Hepatocyte (in vitro differentiated cells): ENCODE results near the gene HIPK4. TPM values are rescaled to one million over a fixed set of nuclear protein-coding genes. Genes with fewer than 3 reads are reported as not detected.

Experiments used
- DNase-seq: peaks from one replicate; pipeline ENCODE4 v3.0.0-alpha.2; 2016; ENCODE audit warnings: low spot score
- H2AFZ ChIP-seq: fragments of 200-600 bp; sonication (generic); 2 replicates; pipeline ENCODE4 v1.6.0; 2016; ENCODE audit warnings: antibody characterized with exemption, mild to moderate bottlenecking
- H3K27ac ChIP-seq: fragments of 200-600 bp; sonication (generic); 2 replicates; pipeline ENCODE4 v1.5.1; 2016; ENCODE audit warnings: mild to moderate bottlenecking
- H3K27me3 ChIP-seq: fragments of 200-600 bp; sonication (generic); 2 replicates; pipeline ENCODE4 v1.6.1; 2016
- H3K36me3 ChIP-seq: fragments of 200-600 bp; sonication (generic); replicated peaks from 2 replicates; pipeline ENCODE4 v1.5.1; 2016; ENCODE audit warnings: low read depth; ENCODE audit not compliant: insufficient read depth
- H3K4me1 ChIP-seq: fragments of 200-600 bp; sonication (generic); 2 replicates; pipeline ENCODE4 v1.5.1; 2016; ENCODE audit warnings: mild to moderate bottlenecking, moderate library complexity; ENCODE audit not compliant: insufficient read depth
- H3K4me2 ChIP-seq: fragments of 200-600 bp; sonication (generic); 2 replicates; pipeline ENCODE4 v1.6.0; 2016
- H3K4me3 ChIP-seq: fragments of 200-600 bp; sonication (generic); 2 replicates; pipeline ENCODE4 v1.5.1; 2016; ENCODE audit warnings: mild to moderate bottlenecking
- H3K79me2 ChIP-seq: fragments of 200-600 bp; sonication (generic); 2 replicates; pipeline ENCODE4 v1.6.0; 2017; ENCODE audit warnings: mild to moderate bottlenecking
- H3K9me2 ChIP-seq: fragments of 200-600 bp; sonication (generic); replicated peaks from 2 replicates; pipeline ENCODE4 v1.6.0; 2017; ENCODE audit warnings: mild to moderate bottlenecking; ENCODE audit not compliant: insufficient read depth
- H3K9me3 ChIP-seq: fragments of 200-600 bp; sonication (generic); 2 replicates; pipeline ENCODE4 v1.5.1; 2016; ENCODE audit warnings: low read depth, mild to moderate bottlenecking
- H4K20me1 ChIP-seq: fragments of 200-600 bp; sonication (generic); 2 replicates; pipeline ENCODE4 v1.6.0; 2016; ENCODE audit warnings: mild to moderate bottlenecking; ENCODE audit not compliant: insufficient read depth, poor library complexity, severe bottlenecking
- EZH2 ChIP-seq: fragments of 200-600 bp; sonication (generic); IDR thresholded peaks from 2 replicates; pipeline ENCODE4 v1.6.1; 2016; ENCODE audit warnings: antibody characterized with exemption, mild to moderate bottlenecking, borderline replicate concordance
- EZH2phosphoT487 ChIP-seq: fragments of 200-600 bp; sonication (generic); IDR thresholded peaks from one replicate; pipeline ENCODE4 v1.6.1; 2018; ENCODE audit warnings: antibody characterized with exemption, mild to moderate bottlenecking, low read depth, moderate library complexity; ENCODE audit not compliant: unreplicated experiment, severe bottlenecking
- WGBS: methylation state at CpG from one replicate; pipeline ENCODE4 v1.1.6; 2016; ENCODE audit warnings: low lambda C conversion rate; ENCODE audit errors: missing lambda C conversion rate; 5-methylcytosine and 5-hydroxymethylcytosine counted together
- polyA plus RNA-seq: library from polyadenylated mRNA; unstranded; fragments of >200 nt; fragmentation: Nextera tagmentation; extraction: Ambion mirVana; gene quantifications from 2 replicates; pipeline ENCODE4 v1.2.1, GENCODE V29; 2016
- total RNA-seq: library from RNA; depleted of rRNA; stranded (reverse); fragments of >200 nt; gene quantifications from 2 replicates; pipeline ENCODE4 v1.2.3, GENCODE V29; 2014
- TF ChIP-seq, protein P1 (sequence below): fragments of 200-600 bp; sonication (generic); IDR thresholded peaks from 2 replicates; pipeline ENCODE4 v1.5.1; 2016; ENCODE audit warnings: antibody characterized with exemption, mild to moderate bottlenecking; ENCODE audit not compliant: poor library complexity

HIPK4 gene
- total and polyA plus RNA-seq, 2 experiments from 2014 or later: 0.07 to 0.13 TPM

- Histone ChIP-seq H3K36me3 (no peaks in the 10 kb centered on the region), H3K27me3 (no peaks in the 10 kb centered on the region), H3K4me2 (peak overlapping the region; percentile 90), H3K27ac (peak overlapping the region; percentile 75), H3K9me2 (no peaks in the 10 kb centered on the region), H2AFZ (peak overlapping the region; percentile 71), H3K4me3 (peak overlapping the region; percentile 29), H3K4me1 (peaks cover 13% of the 10 kb centered on the region), H4K20me1 (no peaks in the 10 kb centered on the region), H3K9me3 (no peaks in the 10 kb centered on the region), H3K79me2 (peaks cover 32% of the 10 kb centered on the region)
- TF ChIP-seq, protein P1, sequence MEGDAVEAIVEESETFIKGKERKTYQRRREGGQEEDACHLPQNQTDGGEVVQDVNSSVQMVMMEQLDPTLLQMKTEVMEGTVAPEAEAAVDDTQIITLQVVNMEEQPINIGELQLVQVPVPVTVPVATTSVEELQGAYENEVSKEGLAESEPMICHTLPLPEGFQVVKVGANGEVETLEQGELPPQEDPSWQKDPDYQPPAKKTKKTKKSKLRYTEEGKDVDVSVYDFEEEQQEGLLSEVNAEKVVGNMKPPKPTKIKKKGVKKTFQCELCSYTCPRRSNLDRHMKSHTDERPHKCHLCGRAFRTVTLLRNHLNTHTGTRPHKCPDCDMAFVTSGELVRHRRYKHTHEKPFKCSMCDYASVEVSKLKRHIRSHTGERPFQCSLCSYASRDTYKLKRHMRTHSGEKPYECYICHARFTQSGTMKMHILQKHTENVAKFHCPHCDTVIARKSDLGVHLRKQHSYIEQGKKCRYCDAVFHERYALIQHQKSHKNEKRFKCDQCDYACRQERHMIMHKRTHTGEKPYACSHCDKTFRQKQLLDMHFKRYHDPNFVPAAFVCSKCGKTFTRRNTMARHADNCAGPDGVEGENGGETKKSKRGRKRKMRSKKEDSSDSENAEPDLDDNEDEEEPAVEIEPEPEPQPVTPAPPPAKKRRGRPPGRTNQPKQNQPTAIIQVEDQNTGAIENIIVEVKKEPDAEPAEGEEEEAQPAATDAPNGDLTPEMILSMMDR: no peak
- TF ChIP-seq EZH2 (no peak), EZH2phosphoT487 (no peak)
- peak; percentile 93 for DNase-seq
- 7% methylated on average over 27 of the region's 28 CpGs for WGBS
Measured at GRCh38 chr19:40365613-40366401, 24.2 kb downstream of the HIPK4 start.

GRCh38 chr19:40365010-40365409 lies 25.0 kb downstream of the HIPK4 start:
- H3K4me1 ChIP-seq: peaks cover 13% of the 10 kb centered on the region
- H3K4me2 ChIP-seq: peak overlapping the region; percentile 90
- no peak for DNase-seq
- no peaks in the 10 kb centered on the region for H3K27me3 ChIP-seq
- H3K79me2 ChIP-seq: peaks cover 32% of the 10 kb centered on the region
- H3K36me3 ChIP-seq: no peaks in the 10 kb centered on the region
- H2AFZ ChIP-seq: peak overlapping the region; percentile 71
- WGBS: 81% methylated on average over 3 of the region's 3 CpGs
- peak overlapping the region; percentile 32 for H3K27ac ChIP-seq
- peak overlapping the region; percentile 29 for H3K4me3 ChIP-seq
- H3K9me2 ChIP-seq: no peaks in the 10 kb centered on the region
- H3K9me3 ChIP-seq: no peaks in the 10 kb centered on the region
- no peaks in the 10 kb centered on the region for H4K20me1 ChIP-seq
- TF ChIP-seq EZH2phosphoT487 (no peak), EZH2 (no peak)
- TF ChIP-seq, protein P1: no peak

DNA sequence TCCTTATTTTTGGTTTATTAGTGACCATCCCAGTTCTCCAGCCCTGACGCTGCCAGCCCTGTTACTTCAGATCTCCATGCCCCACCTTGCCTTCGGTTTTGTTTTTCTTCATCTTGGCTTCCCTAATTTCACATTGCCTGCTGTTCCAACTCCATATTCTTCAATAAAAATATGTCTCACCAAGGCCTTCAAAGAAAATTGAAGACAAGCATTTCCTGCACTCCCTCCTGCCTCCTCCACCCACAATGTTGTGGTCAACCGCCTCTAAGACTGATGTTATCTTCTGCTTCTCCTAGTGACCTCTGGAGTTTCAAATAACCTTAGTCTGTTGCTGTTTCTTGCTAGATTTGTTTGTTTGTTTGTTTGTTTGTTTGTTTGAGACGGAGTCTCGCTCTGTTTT lies 26.9 kb downstream of the HIPK4 start:
- H3K4me2 ChIP-seq: no peak overlapping the region
- no peaks in the 10 kb centered on the region for H3K36me3 ChIP-seq
- TF ChIP-seq, protein P1: no peak
- no peak for TF ChIP-seq EZH2phosphoT487
- no peak for TF ChIP-seq EZH2
- H3K79me2 ChIP-seq: peaks cover 23% of the 10 kb centered on the region
- DNase-seq: no peak
- no peaks in the 10 kb centered on the region for H4K20me1 ChIP-seq
- no peak overlapping the region for H3K27ac ChIP-seq
- 80% methylated on average over 5 of the region's 5 CpGs for WGBS
- H3K27me3 ChIP-seq: no peaks in the 10 kb centered on the region
- H3K4me1 ChIP-seq: peaks cover 13% of the 10 kb centered on the region
- no peaks in the 10 kb centered on the region for H3K9me3 ChIP-seq
- H3K9me2 ChIP-seq: no peaks in the 10 kb centered on the region
- no peak overlapping the region for H3K4me3 ChIP-seq
- H2AFZ ChIP-seq: no peak overlapping the region
